ENCODE measurements around the gene KIAA1328. TPM values are rescaled to one million over a fixed set of nuclear protein-coding genes. Genes with fewer than 3 reads are reported as not detected.

Gene KIAA1328
- polyA plus RNA-seq, 2 of the 4 experiments (the other 2 are of a cell fraction) = 1.7 to 3.9 TPM

GRCh38 chr18:36856815-36857214 lies 27.9 kb downstream of the KIAA1328 start:
- 38% methylated on average over 1 of the region's 1 CpG for WGBS (ENCODE audit: missing lambda C conversion rate)
- FAIRE-seq = no peak
- ATAC-seq = no peak

GRCh38 chr18:36862182-36862581 lies 33.3 kb downstream of the KIAA1328 start:
- Histone ChIP-seq H3K4me3 (no peak overlapping the region), H3K4me2 (no peak overlapping the region), H3K9me3 (no peaks in the 10 kb centered on the region), H3K4me1 (no peaks in the 10 kb centered on the region), H3K27ac (no peak overlapping the region)
- ATAC-seq (no peak), FAIRE-seq (no peak), DNase-seq (ENCODE audit: low read depth in 1 of 2, low spot score in 1 of 2) (no peak)
- ChIA-PET POLR2A (no interaction called here), CTCF (no interaction called here)
- TF ChIP-seq CHD2 (IDR thresholded peaks at IDR 0.05; ENCODE audit: low read length, partially characterized antibody) = no peak
- no peak for TF ChIP-seq FOXS1 (CRISPR knock-in tag; IDR thresholded peaks at IDR 0.05)
- TF ChIP-seq CBX2 (IDR thresholded peaks at IDR 0.05; ENCODE audit: borderline replicate concordance, low read depth) = no peak
- TF ChIP-seq TFCP2L1 (CRISPR knock-in tag; IDR thresholded peaks at IDR 0.05) = no peak
- no peak for TF ChIP-seq BCL3 (IDR thresholded peaks at IDR 0.05)
- no peak for TF ChIP-seq SREBF2 (IDR thresholded peaks at IDR 0.05)
- TF ChIP-seq CTCF (IDR thresholded peaks at IDR 0.05) = no peak
- TF ChIP-seq CBX8 (IDR thresholded peaks at IDR 0.05) = no peak
- TF ChIP-seq SMC3 (IDR thresholded peaks at IDR 0.05) = no peak
- no peak for TF ChIP-seq PBX3 (IDR thresholded peaks at IDR 0.05)
- TF ChIP-seq KDM5A (IDR thresholded peaks at IDR 0.05) = no peak
- TF ChIP-seq HOXA7 (CRISPR knock-in tag; IDR thresholded peaks at IDR 0.05) = no peak
- no peak for TF ChIP-seq POLR2A (IDR thresholded peaks at IDR 0.05; ENCODE audit: low read length)
- no peak for TF ChIP-seq KDM1A (IDR thresholded peaks at IDR 0.05; ENCODE audit: low read depth)
- no peak for TF ChIP-seq RNF2 (IDR thresholded peaks at IDR 0.05; ENCODE audit: borderline replicate concordance, low read depth)
- TF ChIP-seq RAD21 (conservative IDR thresholded peaks at IDR 0.05 in 1 of 2, IDR thresholded peaks at IDR 0.05 in 1 of 2) = no peak
- TF ChIP-seq FOSL2 (IDR thresholded peaks at IDR 0.05) = no peak
- no peak for TF ChIP-seq FOSL2 (CRISPR knock-in tag; IDR thresholded peaks at IDR 0.05)
- TF ChIP-seq RARB (CRISPR knock-in tag; IDR thresholded peaks at IDR 0.05) = no peak
- TF ChIP-seq PHF8 (IDR thresholded peaks at IDR 0.05; ENCODE audit: borderline replicate concordance, low read depth) = no peak
- TF ChIP-seq EP300 (IDR thresholded peaks at IDR 0.05) = no peak
- 91% methylated on average over 1 of the region's 1 CpG for WGBS (ENCODE audit: missing lambda C conversion rate)

More at GRCh38 chr18:36856815-36857214, 27.9 kb downstream of the KIAA1328 start:
- no peak overlapping the region for H3K4me3 ChIP-seq
- H3K4me1 ChIP-seq = no peaks in the 10 kb centered on the region; the same call in 2 of the 3 replicates
- POLR2A ChIA-PET = no interaction called here
- no peak for TF ChIP-seq MAFK (IDR thresholded peaks at IDR 0.05; ENCODE audit: partially characterized antibody)
- no peak for TF ChIP-seq ZNF302 (CRISPR knock-in tag; IDR thresholded peaks at IDR 0.05)
- no peak for TF ChIP-seq CHD4 (IDR thresholded peaks at IDR 0.05; ENCODE audit: borderline replicate concordance)
- TF ChIP-seq HEYL (CRISPR knock-in tag; IDR thresholded peaks at IDR 0.05) = no peak
- TF ChIP-seq SMC3 (IDR thresholded peaks at IDR 0.05) = no peak
- TF ChIP-seq POLR2A (IDR thresholded peaks at IDR 0.05; ENCODE audit: low read length) = no peak
- no peak for TF ChIP-seq GATA3 (IDR thresholded peaks at IDR 0.05; ENCODE audit: borderline replicate concordance)
- no peak for DNase-seq (ENCODE audit: low read depth in 1 of 2, low spot score in 1 of 2)
- no peaks in the 10 kb centered on the region for H3K9me3 ChIP-seq
- CTCF ChIA-PET = no interaction called here
- no peak overlapping the region for H3K27ac ChIP-seq
- no peak overlapping the region for H3K4me2 ChIP-seq
